Measurements from ENCODE around the gene USP30. TPM values are rescaled to one million over a fixed set of nuclear protein-coding genes. Genes with fewer than 3 reads are reported as not detected.

Gene USP30, protein sequence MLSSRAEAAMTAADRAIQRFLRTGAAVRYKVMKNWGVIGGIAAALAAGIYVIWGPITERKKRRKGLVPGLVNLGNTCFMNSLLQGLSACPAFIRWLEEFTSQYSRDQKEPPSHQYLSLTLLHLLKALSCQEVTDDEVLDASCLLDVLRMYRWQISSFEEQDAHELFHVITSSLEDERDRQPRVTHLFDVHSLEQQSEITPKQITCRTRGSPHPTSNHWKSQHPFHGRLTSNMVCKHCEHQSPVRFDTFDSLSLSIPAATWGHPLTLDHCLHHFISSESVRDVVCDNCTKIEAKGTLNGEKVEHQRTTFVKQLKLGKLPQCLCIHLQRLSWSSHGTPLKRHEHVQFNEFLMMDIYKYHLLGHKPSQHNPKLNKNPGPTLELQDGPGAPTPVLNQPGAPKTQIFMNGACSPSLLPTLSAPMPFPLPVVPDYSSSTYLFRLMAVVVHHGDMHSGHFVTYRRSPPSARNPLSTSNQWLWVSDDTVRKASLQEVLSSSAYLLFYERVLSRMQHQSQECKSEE
- total RNA-seq, result 7.6 and 10.3 TPM in 2 replicates

DNA sequence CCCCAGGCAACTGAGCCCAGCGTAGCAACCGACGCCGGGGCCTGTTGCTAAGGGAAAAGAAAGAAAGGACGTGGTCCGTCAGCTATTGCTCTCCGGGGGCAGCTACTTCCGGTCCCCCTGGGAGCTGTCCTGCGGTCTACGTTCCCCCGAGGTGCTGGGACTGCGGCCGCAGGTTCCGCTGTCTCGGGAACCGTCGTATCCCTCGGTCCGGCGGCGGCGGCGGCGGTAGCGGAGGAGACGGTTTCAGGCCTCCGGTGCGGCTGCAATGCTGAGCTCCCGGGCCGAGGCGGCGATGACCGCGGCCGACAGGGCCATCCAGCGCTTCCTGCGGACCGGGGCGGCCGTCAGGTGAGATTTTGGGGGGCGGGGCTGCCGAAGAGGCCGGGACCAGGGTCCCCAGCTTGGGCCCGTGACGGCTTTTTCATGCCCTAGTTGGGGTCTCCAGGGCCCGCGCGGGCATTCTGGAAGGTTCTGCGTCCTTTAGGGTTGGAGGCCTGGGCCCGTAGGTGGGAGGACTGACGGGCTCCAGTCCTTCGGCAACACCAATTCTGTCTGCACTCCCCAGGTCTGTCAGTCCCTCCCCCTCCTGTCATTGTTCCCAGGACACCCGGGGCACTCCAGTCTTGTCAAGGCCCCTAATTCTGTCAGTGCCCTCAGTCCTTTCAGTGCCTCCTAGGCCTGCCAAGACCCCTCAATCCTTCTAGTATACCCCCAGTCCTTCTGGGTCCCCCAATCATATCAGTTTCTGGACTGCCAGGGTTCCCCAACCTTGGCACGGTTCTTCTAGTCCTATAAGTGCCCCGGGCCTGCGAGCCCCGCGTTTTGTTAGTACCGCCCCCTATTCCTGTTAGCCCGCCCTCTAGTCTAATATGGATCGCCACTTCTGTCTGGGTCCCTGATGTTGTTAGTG lies at the start of gene USP30:
USP30 (plus strand) TSS at position 163 of the 910 bp plus-strand sequence; CDS start at position 266, 103 bp downstream.

DNA sequence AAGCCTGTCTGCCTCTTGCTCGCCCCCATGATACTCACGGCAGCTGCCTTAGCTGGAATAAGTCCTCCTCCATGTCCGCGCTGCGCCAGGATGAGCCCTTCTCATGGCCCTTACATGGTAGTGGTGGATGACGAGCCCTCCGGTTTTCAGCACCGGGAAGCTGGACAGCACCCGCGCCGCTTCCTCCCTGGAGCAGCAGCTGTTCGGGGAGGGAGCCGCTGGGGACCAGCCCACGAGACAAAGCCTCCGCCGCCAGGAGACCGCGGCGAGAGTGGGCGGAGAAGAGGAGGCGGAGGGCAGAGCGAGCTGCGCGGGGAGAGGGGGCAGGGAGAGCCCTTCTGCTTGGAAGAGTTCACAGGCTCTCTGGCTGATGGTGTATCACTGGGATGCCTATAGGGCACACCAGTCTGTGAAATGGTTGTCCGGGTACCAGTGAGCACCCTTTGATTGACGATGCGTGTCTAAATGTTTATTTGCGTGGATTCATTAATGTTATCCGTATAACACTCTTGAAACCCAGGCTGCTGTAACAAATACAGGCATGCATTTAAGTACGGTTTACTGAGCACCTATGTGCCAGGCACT lies 31.5 kb upstream of the USP30 start, which contains the start of gene SVOP:
SVOP (minus strand) TSS at position 273 of the 585 bp plus-strand sequence; CDS start at position 73, 200 bp downstream.

DNA sequence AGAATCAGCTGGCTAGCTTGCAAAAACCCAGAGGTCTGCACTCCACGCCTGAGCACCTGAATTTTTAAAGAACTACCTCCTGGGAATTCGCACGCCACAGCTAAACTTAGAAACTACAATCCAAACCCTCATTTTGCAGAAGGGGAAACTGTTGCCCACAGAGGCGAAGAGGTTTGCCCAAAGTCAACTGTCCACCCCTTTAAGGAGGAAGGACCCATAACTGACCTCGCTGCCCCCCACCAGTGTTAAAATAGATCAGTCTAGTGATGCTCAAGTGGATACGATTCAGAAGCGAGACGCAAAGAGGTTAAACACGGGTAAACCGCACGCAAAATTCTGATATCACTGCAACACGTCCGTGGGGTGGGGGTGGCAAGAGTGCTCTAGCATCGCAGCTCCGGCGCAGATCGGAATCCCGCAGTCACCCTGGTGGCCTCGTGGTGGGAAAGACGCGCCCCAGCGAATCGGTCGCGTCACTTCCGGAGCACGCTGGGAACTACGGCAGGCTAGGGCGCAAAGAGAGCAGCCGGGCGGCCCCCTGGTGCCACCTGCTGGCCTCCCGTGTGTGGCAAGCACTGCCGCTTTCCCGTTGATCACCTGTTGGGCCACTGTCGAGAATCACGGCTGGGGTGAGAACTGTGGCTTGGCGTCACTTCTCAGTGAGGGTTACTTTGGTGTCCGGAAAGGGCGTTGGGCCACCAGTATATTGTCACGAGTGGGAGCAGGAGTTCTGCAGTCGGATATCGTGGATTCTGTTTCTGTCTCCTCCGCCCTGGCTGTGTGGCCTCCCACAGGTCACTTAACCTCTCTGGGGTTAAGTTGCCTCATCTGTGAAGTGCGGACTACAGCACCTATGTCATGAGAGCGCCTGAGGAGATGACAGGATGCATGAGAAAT lies 40.9 kb downstream of the USP30 start, which contains the start of gene ALKBH2:
ALKBH2 (minus strand) TSS at position 451 of the 897 bp plus-strand sequence. CDS start 686 bp downstream, outside the sequence.

DNA sequence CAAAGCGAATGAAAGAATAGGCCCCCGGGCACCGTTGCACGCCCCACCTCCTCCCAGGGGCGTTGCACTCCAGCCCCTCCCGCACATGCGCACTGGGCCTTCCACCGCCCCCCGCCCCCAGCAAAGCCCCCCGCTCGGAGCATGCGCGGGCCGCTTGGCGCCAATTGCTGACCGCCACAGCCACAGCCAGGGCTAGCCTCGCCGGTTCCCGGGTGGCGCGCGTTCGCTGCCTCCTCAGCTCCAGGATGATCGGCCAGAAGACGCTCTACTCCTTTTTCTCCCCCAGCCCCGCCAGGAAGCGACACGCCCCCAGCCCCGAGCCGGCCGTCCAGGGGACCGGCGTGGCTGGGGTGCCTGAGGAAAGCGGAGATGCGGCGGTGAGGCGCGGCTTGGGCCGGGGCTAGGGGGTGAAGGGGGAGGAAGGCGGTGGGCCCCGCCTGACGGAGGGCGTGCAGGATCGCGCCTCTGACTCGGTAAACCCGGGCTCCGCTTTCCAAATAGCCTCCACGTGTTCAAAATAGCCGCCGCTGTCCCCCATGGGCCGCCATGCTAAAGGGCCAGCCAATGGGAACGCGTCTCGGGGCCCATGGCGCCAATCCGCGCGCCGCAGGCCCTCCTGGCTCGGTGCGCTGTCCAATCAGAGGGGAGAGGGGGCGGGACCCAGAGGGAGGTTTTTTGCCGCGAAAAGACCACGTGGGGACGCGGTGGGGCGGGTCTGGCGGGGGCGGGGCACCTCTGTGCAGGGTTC lies 45.2 kb downstream of the USP30 start, which contains the start of gene UNG:
UNG (plus strand) TSS at position 163 of the 748 bp plus-strand sequence; CDS start at position 246, 83 bp downstream.

DNA sequence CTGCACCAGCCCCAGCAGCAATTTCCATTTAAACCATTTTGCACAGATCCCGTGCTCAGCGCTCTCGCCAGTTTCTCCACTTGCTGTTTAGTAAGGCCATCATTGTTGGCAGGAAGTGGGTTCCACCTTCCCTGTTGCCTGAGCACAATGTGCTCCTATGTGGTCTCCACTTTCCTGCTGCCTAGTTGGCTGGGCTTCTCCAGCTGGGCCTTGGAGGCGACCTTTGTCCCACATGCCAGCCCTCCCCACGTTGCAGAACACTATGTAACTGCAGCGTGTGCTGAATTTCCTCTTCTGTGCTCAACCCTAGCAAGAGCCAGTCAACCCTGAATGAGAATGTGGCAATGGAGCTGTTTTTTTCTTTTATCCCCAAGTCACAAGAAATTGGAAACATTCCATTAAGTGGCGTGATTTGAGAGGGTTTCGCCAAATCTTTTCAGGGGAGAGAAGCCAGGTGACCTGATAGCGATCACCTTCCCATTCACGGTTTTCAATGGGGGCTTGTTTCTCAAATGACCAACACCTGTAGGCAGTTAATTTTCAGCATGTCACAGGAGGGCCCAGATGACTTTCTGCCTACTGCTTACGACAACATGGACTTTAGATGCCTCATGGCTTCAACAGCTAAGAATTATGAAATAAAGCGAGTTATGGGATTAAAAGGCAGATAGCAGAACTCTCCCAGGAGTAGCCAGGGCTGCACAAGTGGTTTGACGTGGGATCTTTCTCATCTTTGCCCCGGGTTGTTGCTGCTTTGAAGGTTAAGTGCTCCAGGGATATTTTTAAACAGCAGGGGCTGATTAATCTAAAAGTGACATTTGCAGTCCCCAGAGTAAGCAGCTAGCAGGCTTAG lies 63.6 kb downstream of the USP30 start, which contains the start of gene ACACB:
ACACB (plus strand) TSS at position 830 of the 853 bp plus-strand sequence. CDS start 22,819 bp downstream, outside the sequence.

Small RNAs within 50 kb of the gene (small RNA-seq; reads per million reads assigned to genes)
- not detected for gene AC190387.1
- not detected for gene RNA5SP372

Other genes starting within 250 kb of the USP30 start
- 23.4 and 28.8 TPM in 2 replicates for gene SSH1, start 195.0 kb upstream of the USP30 start, total RNA-seq
- not detected in 2 replicates for gene DAO, start 172.5 kb upstream of the USP30 start, total RNA-seq
- not detected in 2 replicates for gene SVOP, start 31.5 kb upstream of the USP30 start, total RNA-seq
- 7.1 and 8.2 TPM in 2 replicates for gene ALKBH2, start 40.9 kb downstream of the USP30 start, total RNA-seq
- 30.9 and 37.8 TPM in 2 replicates for gene UNG, start 45.0 kb downstream of the USP30 start, total RNA-seq
- gene ACACB, start 64.0 kb downstream of the USP30 start, total RNA-seq, result 2.0 and 5.4 TPM in 2 replicates